ENCODE results near the gene UQCRC1.

DNA sequence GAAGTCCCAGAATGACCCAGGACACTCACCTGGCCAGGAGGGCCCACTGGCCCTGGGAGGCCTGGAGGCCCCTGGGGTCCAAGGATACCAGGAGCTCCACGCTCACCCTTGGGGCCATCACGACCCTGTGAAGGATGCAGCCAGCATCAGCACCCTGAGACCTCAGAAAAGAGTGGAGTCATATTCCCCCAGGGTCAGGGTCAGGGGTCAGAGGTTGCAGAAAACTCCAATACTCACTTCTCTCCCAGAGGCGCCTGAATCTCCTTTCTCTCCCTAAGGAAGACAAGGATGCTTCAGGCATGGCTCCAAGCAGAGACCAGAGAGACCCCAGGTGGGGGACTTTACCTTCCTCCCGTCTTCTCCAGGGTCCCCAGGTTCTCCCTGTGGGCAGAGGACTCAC lies 32.8 kb downstream of the UQCRC1 start:
- TF ChIP-seq, protein P1, sequence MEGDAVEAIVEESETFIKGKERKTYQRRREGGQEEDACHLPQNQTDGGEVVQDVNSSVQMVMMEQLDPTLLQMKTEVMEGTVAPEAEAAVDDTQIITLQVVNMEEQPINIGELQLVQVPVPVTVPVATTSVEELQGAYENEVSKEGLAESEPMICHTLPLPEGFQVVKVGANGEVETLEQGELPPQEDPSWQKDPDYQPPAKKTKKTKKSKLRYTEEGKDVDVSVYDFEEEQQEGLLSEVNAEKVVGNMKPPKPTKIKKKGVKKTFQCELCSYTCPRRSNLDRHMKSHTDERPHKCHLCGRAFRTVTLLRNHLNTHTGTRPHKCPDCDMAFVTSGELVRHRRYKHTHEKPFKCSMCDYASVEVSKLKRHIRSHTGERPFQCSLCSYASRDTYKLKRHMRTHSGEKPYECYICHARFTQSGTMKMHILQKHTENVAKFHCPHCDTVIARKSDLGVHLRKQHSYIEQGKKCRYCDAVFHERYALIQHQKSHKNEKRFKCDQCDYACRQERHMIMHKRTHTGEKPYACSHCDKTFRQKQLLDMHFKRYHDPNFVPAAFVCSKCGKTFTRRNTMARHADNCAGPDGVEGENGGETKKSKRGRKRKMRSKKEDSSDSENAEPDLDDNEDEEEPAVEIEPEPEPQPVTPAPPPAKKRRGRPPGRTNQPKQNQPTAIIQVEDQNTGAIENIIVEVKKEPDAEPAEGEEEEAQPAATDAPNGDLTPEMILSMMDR (IDR thresholded peaks at IDR 0.05; ENCODE audit: low read length): no peak
- TF ChIP-seq EZH2 (IDR thresholded peaks at IDR 0.05; ENCODE audit: borderline replicate concordance, low read length): no peak
